ENCODE data around the gene THRA. TPM values are rescaled to one million over a fixed set of nuclear protein-coding genes. Genes with fewer than 3 reads are reported as not detected.

THRA gene
- polyA plus RNA-seq, 1 donor (not counting 4 experiments of a cell fraction or from before 2014, with no cell fraction given), result 4.5 TPM

- dilution Hi-C loops (cut with MboI; ENCODE audit: extremely low pct_ligation_motif_present, low sequenced_read_pairs), result no loop called here
- peak overlapping the region; percentile 89 for H3K4me2 ChIP-seq (ENCODE audit: control insufficient read depth, extremely low read depth, insufficient read depth, low read depth, low read length)
- H3K4me1 ChIP-seq (ENCODE audit: control insufficient read depth, extremely low read depth, insufficient read depth, low read length), result peaks cover 40% of the 10 kb centered on the region
- peaks cover 26 to 48% of the 10 kb centered on the region in 2 experiments for H3K36me3 ChIP-seq (ENCODE audit: control insufficient read depth in 2 of 2, extremely low read depth in 1 of 2, insufficient read depth in 2 of 2, low read length in 2 of 2)
- no peaks in the 10 kb centered on the region for H3K9me3 ChIP-seq (ENCODE audit: control insufficient read depth, low read depth, low read length)
- no peak overlapping the region for H3K27ac ChIP-seq (ENCODE audit: control insufficient read depth, insufficient read depth, low read length)
- no peak for TF ChIP-seq EZH2 (IDR thresholded peaks at IDR 0.05; ENCODE audit: low read length)
- TF ChIP-seq, protein P1, sequence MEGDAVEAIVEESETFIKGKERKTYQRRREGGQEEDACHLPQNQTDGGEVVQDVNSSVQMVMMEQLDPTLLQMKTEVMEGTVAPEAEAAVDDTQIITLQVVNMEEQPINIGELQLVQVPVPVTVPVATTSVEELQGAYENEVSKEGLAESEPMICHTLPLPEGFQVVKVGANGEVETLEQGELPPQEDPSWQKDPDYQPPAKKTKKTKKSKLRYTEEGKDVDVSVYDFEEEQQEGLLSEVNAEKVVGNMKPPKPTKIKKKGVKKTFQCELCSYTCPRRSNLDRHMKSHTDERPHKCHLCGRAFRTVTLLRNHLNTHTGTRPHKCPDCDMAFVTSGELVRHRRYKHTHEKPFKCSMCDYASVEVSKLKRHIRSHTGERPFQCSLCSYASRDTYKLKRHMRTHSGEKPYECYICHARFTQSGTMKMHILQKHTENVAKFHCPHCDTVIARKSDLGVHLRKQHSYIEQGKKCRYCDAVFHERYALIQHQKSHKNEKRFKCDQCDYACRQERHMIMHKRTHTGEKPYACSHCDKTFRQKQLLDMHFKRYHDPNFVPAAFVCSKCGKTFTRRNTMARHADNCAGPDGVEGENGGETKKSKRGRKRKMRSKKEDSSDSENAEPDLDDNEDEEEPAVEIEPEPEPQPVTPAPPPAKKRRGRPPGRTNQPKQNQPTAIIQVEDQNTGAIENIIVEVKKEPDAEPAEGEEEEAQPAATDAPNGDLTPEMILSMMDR (optimal IDR thresholded peaks at IDR 0.05 in 1 of 3, IDR thresholded peaks at IDR 0.05 in 1 of 3, conservative IDR thresholded peaks at IDR 0.05 in 1 of 3; ENCODE audit: extremely low read depth in 1 of 3, insufficient read depth in 2 of 3, low read length in 3 of 3), result no peak
- DNase-seq (ENCODE audit: low read depth, low spot score), result no peak
- FAIRE-seq, result no peak
- no peak overlapping the region for H2AFZ ChIP-seq (ENCODE audit: control insufficient read depth, low read length)
- H3K4me3 ChIP-seq (ENCODE audit: control insufficient read depth in 2 of 3, extremely low read depth in 1 of 3, insufficient read depth in 2 of 3, low read depth in 1 of 3, low read length in 3 of 3), result peak overlapping the region in 1 of 3 experiments; percentile 77
- H3K9me1 ChIP-seq (ENCODE audit: control insufficient read depth, extremely low read depth, insufficient read depth, low read length), result no peaks in the 10 kb centered on the region
- no peaks in the 10 kb centered on the region for H4K20me1 ChIP-seq (ENCODE audit: control insufficient read depth, extremely low read depth, insufficient read depth, low read length)
- H3K9ac ChIP-seq (ENCODE audit: control insufficient read depth, extremely low read depth, insufficient read depth, low read length), result no peak overlapping the region
- no peaks in the 10 kb centered on the region for H3K27me3 ChIP-seq (ENCODE audit: control insufficient read depth, extremely low read depth, insufficient read depth, low read length)
- peaks cover 13% of the 10 kb centered on the region for H3K79me2 ChIP-seq (ENCODE audit: control insufficient read depth, insufficient read depth, low read length)
Measured at GRCh38 chr17:40097087-40097486, 34.3 kb downstream of the THRA start.

- dilution Hi-C loops (cut with MboI; ENCODE audit: extremely low pct_ligation_motif_present, low sequenced_read_pairs), result no loop called here
- peaks cover 23 to 44% of the 10 kb centered on the region in 2 experiments for H3K36me3 ChIP-seq (ENCODE audit: control insufficient read depth in 2 of 2, extremely low read depth in 1 of 2, insufficient read depth in 2 of 2, low read length in 2 of 2)
- peaks cover 45% of the 10 kb centered on the region for H3K4me1 ChIP-seq (ENCODE audit: control insufficient read depth, extremely low read depth, insufficient read depth, low read length)
- DNase-seq (ENCODE audit: low read depth, low spot score), result peak; percentile 84
- H2AFZ ChIP-seq (ENCODE audit: control insufficient read depth, low read length), result no peak overlapping the region
- no peak for TF ChIP-seq EZH2 (IDR thresholded peaks at IDR 0.05; ENCODE audit: low read length)
- peak overlapping the region; percentile 94 for H3K27ac ChIP-seq (ENCODE audit: control insufficient read depth, insufficient read depth, low read length)
- peak; percentile 39 for FAIRE-seq
- no peaks in the 10 kb centered on the region for H3K27me3 ChIP-seq (ENCODE audit: control insufficient read depth, extremely low read depth, insufficient read depth, low read length)
- H3K9ac ChIP-seq (ENCODE audit: control insufficient read depth, extremely low read depth, insufficient read depth, low read length), result peak overlapping the region; percentile 74
- H3K9me1 ChIP-seq (ENCODE audit: control insufficient read depth, extremely low read depth, insufficient read depth, low read length), result no peaks in the 10 kb centered on the region
- H3K4me2 ChIP-seq (ENCODE audit: control insufficient read depth, extremely low read depth, insufficient read depth, low read depth, low read length), result peak overlapping the region; percentile 89
- H3K9me3 ChIP-seq (ENCODE audit: control insufficient read depth, low read depth, low read length), result no peaks in the 10 kb centered on the region
- H3K79me2 ChIP-seq (ENCODE audit: control insufficient read depth, insufficient read depth, low read length), result peaks cover 13% of the 10 kb centered on the region
- H3K4me3 ChIP-seq (ENCODE audit: control insufficient read depth in 2 of 3, extremely low read depth in 1 of 3, insufficient read depth in 2 of 3, low read depth in 1 of 3, low read length in 3 of 3), result peak overlapping the region; percentile 49 to 77 (median 73)
- H4K20me1 ChIP-seq (ENCODE audit: control insufficient read depth, extremely low read depth, insufficient read depth, low read length), result no peaks in the 10 kb centered on the region
Measured at GRCh38 chr17:40097931-40098845, 35.4 kb downstream of the THRA start.
